Measurements from ENCODE around the gene PDCD1LG2.

- no peak for TF ChIP-seq EP300 (IDR thresholded peaks at IDR 0.05)
- no peak for TF ChIP-seq CTCF (IDR thresholded peaks at IDR 0.05)
Measured at GRCh38 chr9:5509573-5509972, 758 bp upstream of the PDCD1LG2 start.

Measured in esophagus muscularis mucosa (tissue), 3 donors.